ENCODE results near the gene COMP.

The COMP gene

GRCh38 chr19:18785179-18786124, 5.7 kb downstream of the COMP start:
- Histone ChIP-seq H3K27me3 (ENCODE audit: low read depth, low read length) (peaks cover 7% of the 10 kb centered on the region), H3K36me3 (replicated peaks; ENCODE audit: low read depth, low read length) (no peaks in the 10 kb centered on the region), H3K79me2 (ENCODE audit: low read length) (no peaks in the 10 kb centered on the region), H3K9me3 (ENCODE audit: insufficient read depth, low read length) (no peaks in the 10 kb centered on the region), H3K4me3 (ENCODE audit: low read length) (no peak overlapping the region), H3K4me2 (ENCODE audit: low read length) (no peak overlapping the region), H3K4me1 (ENCODE audit: low read length) (peaks cover 20% of the 10 kb centered on the region), H4K20me1 (ENCODE audit: insufficient read depth, low read length) (no peaks in the 10 kb centered on the region), H3K9ac (ENCODE audit: low read length) (no peak overlapping the region), H2AFZ (ENCODE audit: low read depth, low read length) (no peak overlapping the region), H3K27ac (ENCODE audit: low read length) (no peak overlapping the region)
- TF ChIP-seq EZH2phosphoT487 (IDR thresholded peaks at IDR 0.05; ENCODE audit: low read depth) = no peak
- TF ChIP-seq, protein P1, sequence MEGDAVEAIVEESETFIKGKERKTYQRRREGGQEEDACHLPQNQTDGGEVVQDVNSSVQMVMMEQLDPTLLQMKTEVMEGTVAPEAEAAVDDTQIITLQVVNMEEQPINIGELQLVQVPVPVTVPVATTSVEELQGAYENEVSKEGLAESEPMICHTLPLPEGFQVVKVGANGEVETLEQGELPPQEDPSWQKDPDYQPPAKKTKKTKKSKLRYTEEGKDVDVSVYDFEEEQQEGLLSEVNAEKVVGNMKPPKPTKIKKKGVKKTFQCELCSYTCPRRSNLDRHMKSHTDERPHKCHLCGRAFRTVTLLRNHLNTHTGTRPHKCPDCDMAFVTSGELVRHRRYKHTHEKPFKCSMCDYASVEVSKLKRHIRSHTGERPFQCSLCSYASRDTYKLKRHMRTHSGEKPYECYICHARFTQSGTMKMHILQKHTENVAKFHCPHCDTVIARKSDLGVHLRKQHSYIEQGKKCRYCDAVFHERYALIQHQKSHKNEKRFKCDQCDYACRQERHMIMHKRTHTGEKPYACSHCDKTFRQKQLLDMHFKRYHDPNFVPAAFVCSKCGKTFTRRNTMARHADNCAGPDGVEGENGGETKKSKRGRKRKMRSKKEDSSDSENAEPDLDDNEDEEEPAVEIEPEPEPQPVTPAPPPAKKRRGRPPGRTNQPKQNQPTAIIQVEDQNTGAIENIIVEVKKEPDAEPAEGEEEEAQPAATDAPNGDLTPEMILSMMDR (IDR thresholded peaks at IDR 0.05; ENCODE audit: low read depth, low read length) = no peak

DNA sequence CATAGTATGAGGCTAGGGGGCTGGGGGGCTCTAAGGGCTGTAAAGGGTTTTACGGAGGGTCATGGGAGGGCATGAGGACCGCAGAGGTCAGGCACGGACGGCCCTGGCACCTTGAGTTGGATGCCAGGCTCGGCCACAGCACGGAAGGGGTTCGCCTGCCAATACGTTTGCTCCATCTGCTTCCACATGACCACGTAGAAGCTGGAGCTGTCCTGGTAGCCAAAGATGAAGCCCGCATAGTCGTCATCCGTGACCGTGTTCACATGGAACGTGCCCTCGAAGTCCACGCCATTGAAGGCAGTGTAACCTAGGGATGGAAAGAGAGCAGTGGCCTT, 6.4 kb downstream of the COMP start:
- Histone ChIP-seq H3K4me3 (ENCODE audit: low read length) (no peak overlapping the region), H3K4me1 (ENCODE audit: low read length) (peaks cover 17% of the 10 kb centered on the region; the same call in 1 of the 2 replicates), H3K79me2 (ENCODE audit: low read length) (no peaks in the 10 kb centered on the region), H3K27me3 (ENCODE audit: low read depth, low read length) (peaks cover 4% of the 10 kb centered on the region; the same call in 1 of the 2 replicates), H3K27ac (ENCODE audit: low read length) (no peak overlapping the region), H3K36me3 (replicated peaks; ENCODE audit: low read depth, low read length) (no peaks in the 10 kb centered on the region), H3K9me3 (ENCODE audit: insufficient read depth, low read length) (no peaks in the 10 kb centered on the region), H3K9ac (ENCODE audit: low read length) (no peak overlapping the region), H4K20me1 (ENCODE audit: insufficient read depth, low read length) (no peaks in the 10 kb centered on the region), H3K4me2 (ENCODE audit: low read length) (no peak overlapping the region), H2AFZ (ENCODE audit: low read depth, low read length) (no peak overlapping the region)
- no peak for TF ChIP-seq EZH2phosphoT487 (IDR thresholded peaks at IDR 0.05; ENCODE audit: low read depth)
- TF ChIP-seq, protein P1 (IDR thresholded peaks at IDR 0.05; ENCODE audit: low read depth, low read length) = no peak

GRCh38 chr19:18783958-18784785, 6.9 kb downstream of the COMP start:
- H3K4me3 ChIP-seq (ENCODE audit: low read length) = no peak overlapping the region
- peaks cover 11% of the 10 kb centered on the region; the same call in 1 of the 2 replicates for H3K4me1 ChIP-seq (ENCODE audit: low read length)
- no peak overlapping the region for H3K9ac ChIP-seq (ENCODE audit: low read length)
- H3K27me3 ChIP-seq (ENCODE audit: low read depth, low read length) = peaks cover 4% of the 10 kb centered on the region
- no peak for TF ChIP-seq EZH2phosphoT487 (IDR thresholded peaks at IDR 0.05; ENCODE audit: low read depth)
- TF ChIP-seq, protein P1 (IDR thresholded peaks at IDR 0.05; ENCODE audit: low read depth, low read length) = no peak
- no peak overlapping the region for H3K27ac ChIP-seq (ENCODE audit: low read length)
- no peak overlapping the region for H2AFZ ChIP-seq (ENCODE audit: low read depth, low read length)
- H4K20me1 ChIP-seq (ENCODE audit: insufficient read depth, low read length) = no peaks in the 10 kb centered on the region
- no peaks in the 10 kb centered on the region for H3K36me3 ChIP-seq (replicated peaks; ENCODE audit: low read depth, low read length)
- no peak overlapping the region for H3K4me2 ChIP-seq (ENCODE audit: low read length)
- no peaks in the 10 kb centered on the region for H3K79me2 ChIP-seq (ENCODE audit: low read length)
- no peaks in the 10 kb centered on the region for H3K9me3 ChIP-seq (ENCODE audit: insufficient read depth, low read length)
